HepG2 (cell line): Measurements from ENCODE around the gene EMILIN3. TPM values are rescaled to one million over a fixed set of nuclear protein-coding genes. Genes with fewer than 3 reads are reported as not detected.

Experiments used
- ATAC-seq: fragments of 200-7000 bp; cut with Tn5 transposase; 3 replicates; pipeline ENCODE4 v1.9.1; 2020; ENCODE audit warnings: mild to moderate bottlenecking, moderate library complexity
- BruUV-seq: library from RNA; stranded (reverse); fragments of 400-500 nt; replicated peaks from 2 replicates; lab custom pipeline; 2021; lab: Mats Ljungman, UMichigan
- CTCF ChIA-PET: fragments of 300-600 bp; formaldehyde crosslinking; extraction: SDS; loops from one replicate; lab custom pipeline; 2021; ENCODE audit warnings: low total read pairs, inconsistent platforms, low intra/inter-chr PET ratio; lab: Yijun Ruan, JAX
- POLR2A ChIA-PET: fragments of 350-600 bp; sonication (Branson Sonifier 250); formaldehyde crosslinking; loops from one replicate; lab custom pipeline; 2020; ENCODE audit warnings: antibody characterized with exemption, inconsistent platforms; lab: Yijun Ruan, JAX
- DNase-seq: peaks from one replicate; pipeline ENCODE4 v3.0.0-alpha.2; 2015; ENCODE audit warnings: low spot score
- FAIRE-seq: peaks from 3 replicates; lab custom pipeline; 2011; peaks lifted over from hg19 to GRCh38; lab: Jason Lieb, UNC
- H2AFZ ChIP-seq: one replicate; pipeline ENCODE4 v1.6.1; 2011; ENCODE audit warnings: low read length, inconsistent platforms
- H3K27ac ChIP-seq: fragments of 300-600 bp; 3 replicates; pipeline ENCODE4 v1.8.0; 2011; ENCODE audit warnings: mixed run types, mild to moderate bottlenecking, mixed read lengths, low read length, inconsistent platforms; ENCODE audit not compliant: insufficient read depth; ENCODE audit errors: extremely low read length
- H3K27me3 ChIP-seq, 2 experiments: fragments of 200-600 bp in 1 of 2; 2 replicates in 1 of 2; 3 replicates in 1 of 2; pipeline versions ENCODE4 v1.6.0 to v1.8.0; 2011; ENCODE audit warnings: low read length in 2 of 2, mild to moderate bottlenecking in 2 of 2, moderate library complexity in 2 of 2, inconsistent platforms in 1 of 2; ENCODE audit not compliant: insufficient read depth in 2 of 2, control insufficient read depth in 1 of 2
- H3K36me3 ChIP-seq, 2 experiments: fragments of 200-600 bp in 1 of 2; replicated peaks in 1 of 2; 2 replicates in 1 of 2; 3 replicates in 1 of 2; pipeline versions ENCODE4 v1.5.1 to v1.8.0; 2011; ENCODE audit warnings: low read length in 2 of 2, inconsistent platforms in 1 of 2; ENCODE audit not compliant: insufficient read depth in 2 of 2, control insufficient read depth in 1 of 2
- H3K4me1 ChIP-seq: 2 replicates; pipeline ENCODE4 v1.5.1; 2012; ENCODE audit warnings: low read length, inconsistent platforms; ENCODE audit not compliant: insufficient read depth
- H3K4me2 ChIP-seq: 2 replicates; pipeline ENCODE4 v1.6.0; 2011; ENCODE audit warnings: low read depth, low read length, inconsistent platforms
- H3K4me3 ChIP-seq, 3 experiments: fragments of 200-600 bp in 1 of 3; sonication (generic), shearing (Covaris generic) in 1 of 3; replicated peaks in 1 of 3; 2 replicates each; pipeline ENCODE4 v1.5.1; 2011 to 2016; ENCODE audit warnings: low read length in 3 of 3, inconsistent platforms in 2 of 3, low read depth in 2 of 3, mild to moderate bottlenecking in 2 of 3, control low read depth in 1 of 3, mixed read lengths in 1 of 3; ENCODE audit not compliant: insufficient read depth in 1 of 3
- H3K79me2 ChIP-seq: one replicate; pipeline ENCODE4 v1.6.1; 2011; ENCODE audit warnings: low read length, inconsistent platforms; ENCODE audit not compliant: insufficient read depth
- H3K9ac ChIP-seq: 2 replicates; pipeline ENCODE4 v1.6.0; 2011; ENCODE audit warnings: mild to moderate bottlenecking, low read depth, low read length, inconsistent platforms; ENCODE audit not compliant: insufficient read depth
- H3K9me3 ChIP-seq: 2 replicates; pipeline ENCODE4 v1.5.1; 2012; ENCODE audit warnings: mild to moderate bottlenecking, low read length
- H4K20me1 ChIP-seq: 2 replicates; pipeline ENCODE4 v1.6.0; 2011; ENCODE audit warnings: inconsistent platforms, mild to moderate bottlenecking, low read length, moderate library complexity; ENCODE audit not compliant: insufficient read depth
- BORCS8-MEF2B ChIP-seq: sonication (generic); formaldehyde crosslinking; IDR thresholded peaks from 2 replicates; pipeline ENCODE4 v1.8.0; 2022; ENCODE audit warnings: mild to moderate bottlenecking, missing genetic modification reagents
- DDIT3 ChIP-seq: sonication (generic); formaldehyde crosslinking; IDR thresholded peaks from 2 replicates; pipeline ENCODE4 v1.4.0; 2020; ENCODE audit warnings: mild to moderate bottlenecking, missing genetic modification reagents
- FOXO1 ChIP-seq: sonication (generic); formaldehyde crosslinking; IDR thresholded peaks from 2 replicates; pipeline ENCODE4 v1.4.0; 2020; ENCODE audit warnings: missing genetic modification reagents
- NBN ChIP-seq: fragments of 450-650 bp; conservative IDR thresholded peaks from 2 replicates; pipeline ENCODE4 v1.6.1; 2017
- RBAK ChIP-seq: sonication (generic); formaldehyde crosslinking; IDR thresholded peaks from 2 replicates; pipeline ENCODE4 v1.5.1; 2020; ENCODE audit warnings: mild to moderate bottlenecking, missing genetic modification reagents
- REL ChIP-seq: sonication (generic); formaldehyde crosslinking; conservative IDR thresholded peaks from 2 replicates; pipeline ENCODE4 v1.8.0; 2022; ENCODE audit warnings: mild to moderate bottlenecking, missing genetic modification reagents, moderate library complexity
- TFDP2 ChIP-seq: sonication (generic); formaldehyde crosslinking; IDR thresholded peaks from 2 replicates; pipeline ENCODE4 v1.4.0; 2020; ENCODE audit warnings: missing genetic modification reagents
- ZEB1 ChIP-seq: IDR thresholded peaks from 2 replicates; pipeline ENCODE4 v1.6.1; 2012; ENCODE audit warnings: mild to moderate bottlenecking, low read depth, inconsistent platforms; ENCODE audit not compliant: insufficient replicate concordance
- ZMYM4 ChIP-seq: sonication (generic); formaldehyde crosslinking; IDR thresholded peaks from 2 replicates; pipeline ENCODE4 v1.8.1; 2023; ENCODE audit warnings: mild to moderate bottlenecking, missing genetic modification reagents
- ZNF598 ChIP-seq: sonication (generic); formaldehyde crosslinking; IDR thresholded peaks from 2 replicates; pipeline ENCODE4 v1.5.1; 2020; ENCODE audit warnings: mild to moderate bottlenecking, missing genetic modification reagents, borderline replicate concordance
- ZNF724P ChIP-seq: sonication (generic); formaldehyde crosslinking; IDR thresholded peaks from 2 replicates; pipeline ENCODE4 v1.8.0; 2022; ENCODE audit warnings: missing genetic modification reagents, borderline replicate concordance
- ZNF816 ChIP-seq: sonication (generic); formaldehyde crosslinking; IDR thresholded peaks from 2 replicates; pipeline ENCODE4 v1.8.0; 2022; ENCODE audit warnings: missing genetic modification reagents, mild to moderate bottlenecking, borderline replicate concordance
- ZSCAN25 ChIP-seq: sonication (generic); formaldehyde crosslinking; IDR thresholded peaks from 2 replicates; pipeline ENCODE4 v1.8.0; 2022; ENCODE audit warnings: mild to moderate bottlenecking, missing genetic modification reagents
- WGBS: methylation state at CpG from one replicate; pipeline ENCODE4 v1.1.6; 2017; ENCODE audit warnings: low lambda C conversion rate; 5-methylcytosine and 5-hydroxymethylcytosine counted together
- in situ Hi-C: cut with HindIII; loops from 2 replicates; pipeline ENCODE4 v1.10.0; 2017; ENCODE audit warnings: low pct_unique_long_range_greater_than_20kb; ENCODE audit not compliant: extremely low pct_ligation_motif_present
- intact Hi-C: fragments of 100-400 bp; cut with micrococcal nuclease; formaldehyde crosslinking; loops from one replicate; pipeline ENCODE4 v1.10.0; 2022; ENCODE audit not compliant: unreplicated experiment
- polyA plus RNA-seq, 8 experiments: library from polyadenylated mRNA; depleted of rRNA in 3 of 8; stranded (reverse) in 7 of 8; unstranded in 1 of 8; fragments of >200 nt; fragmentation: Illumina TruSeq in 4 of 8; extraction: Trizol in 4 of 8; gene quantifications; 2 replicates each; pipeline versions ENCODE4 v1.2.1 to v1.2.3, GENCODE V29; 2011 to 2016; ENCODE audit warnings: low read depth in 4 of 8, missing spikeins in 1 of 8, mixed read lengths in 1 of 8; ENCODE audit not compliant: insufficient read depth in 1 of 8
- total RNA-seq, 5 experiments: library from RNA; depleted of rRNA; stranded (reverse); fragments of >200 nt; fragmentation: Illumina TruSeq; extraction: Trizol; gene quantifications; 2 replicates each; pipeline ENCODE4 v1.2.3, GENCODE V29; 2016; ENCODE audit warnings: low read depth in 1 of 5

EMILIN3 gene
- total and polyA plus RNA-seq, 2 of the 13 experiments (the other 11 are each of a cell fraction or from before 2014, with no cell fraction given), result 0.25 to 0.29 TPM

- TF ChIP-seq DDIT3, result no peak
- no peak for TF ChIP-seq BORCS8-MEF2B (CRISPR knock-in tag)
These were observed 39.4 kb downstream of the EMILIN3 start (continued) for GRCh38 chr20:41327178-41327577.

- in situ Hi-C loops (no loop called here), intact Hi-C loops (no loop called here)
- Histone ChIP-seq H4K20me1 (no peaks in the 10 kb centered on the region), H3K4me3 (no peak overlapping the region), H3K9me3 (no peaks in the 10 kb centered on the region), H3K79me2 (peaks cover 9% of the 10 kb centered on the region), H3K9ac (no peak overlapping the region), H3K36me3 (no peaks in the 10 kb centered on the region), H3K27ac (no peak overlapping the region), H3K27me3 (peaks cover 0 to 3% of the 10 kb centered on the region in 2 experiments; a peak in 1 of 5 replicates), H3K4me2 (no peak overlapping the region), H3K4me1 (peaks cover 37% of the 10 kb centered on the region), H2AFZ (no peak overlapping the region)
- FAIRE-seq (no peak), ATAC-seq (no peak), DNase-seq (no peak)
- CTCF ChIA-PET, result no interaction called here
- TF ChIP-seq FOXO1 (CRISPR knock-in tag) (no peak), ZMYM4 (CRISPR knock-in tag) (no peak), ZNF816 (CRISPR knock-in tag) (no peak), TFDP2 (CRISPR knock-in tag) (no peak), ZEB1 (no peak), ZNF598 (CRISPR knock-in tag) (no peak), RBAK (CRISPR knock-in tag) (no peak), ZNF724P (CRISPR knock-in tag) (no peak), NBN (no peak), REL (CRISPR knock-in tag) (no peak), ZSCAN25 (CRISPR knock-in tag) (no peak)
- POLR2A ChIA-PET, result interaction anchor here (0.7 to 0.9 kb wide), 2 partner anchors 19 to 182 kb away, joined by 3 to 7 read pairs; partner anchors contain the start of gene LPIN3
- no TSS peak for BruUV-seq
- 97% methylated on average over 1 of the region's 1 CpG for WGBS
These were observed 45.6 kb downstream of the EMILIN3 start for GRCh38 chr20:41320976-41321375.
